Panc1 (cell line): ENCODE results near the gene MAP2.

Experiments used
- CTCF ChIP-seq: fragments of 450-650 bp; IDR thresholded peaks from 2 replicates; pipeline ENCODE4 v1.5.1; 2017; ENCODE audit warnings: mild to moderate bottlenecking
- POLR2AphosphoS5 ChIP-seq: IDR thresholded peaks from 2 replicates; pipeline ENCODE4 v1.6.1; 2012; ENCODE audit warnings: mild to moderate bottlenecking, low read depth, low read length, moderate library complexity
- SIN3A ChIP-seq: IDR thresholded peaks from 2 replicates; pipeline ENCODE4 v1.6.1; 2012; ENCODE audit warnings: low read depth, mild to moderate bottlenecking, low read length, moderate library complexity, borderline replicate concordance; ENCODE audit not compliant: insufficient read depth
- TCF7L2 ChIP-seq: IDR thresholded peaks from 2 replicates; pipeline ENCODE4 v1.6.1; 2011; ENCODE audit warnings: mild to moderate bottlenecking, low read depth, low read length, inconsistent platforms
- TF ChIP-seq, protein P1 (sequence below), 2 experiments: IDR thresholded peaks; 2 replicates each; pipeline ENCODE4 v1.6.1; 2011 to 2012; ENCODE audit warnings: low read depth in 2 of 2, control low read depth in 1 of 2, low read length in 1 of 2, mild to moderate bottlenecking in 1 of 2, moderate library complexity in 1 of 2; ENCODE audit not compliant: insufficient read depth in 1 of 2

DNA sequence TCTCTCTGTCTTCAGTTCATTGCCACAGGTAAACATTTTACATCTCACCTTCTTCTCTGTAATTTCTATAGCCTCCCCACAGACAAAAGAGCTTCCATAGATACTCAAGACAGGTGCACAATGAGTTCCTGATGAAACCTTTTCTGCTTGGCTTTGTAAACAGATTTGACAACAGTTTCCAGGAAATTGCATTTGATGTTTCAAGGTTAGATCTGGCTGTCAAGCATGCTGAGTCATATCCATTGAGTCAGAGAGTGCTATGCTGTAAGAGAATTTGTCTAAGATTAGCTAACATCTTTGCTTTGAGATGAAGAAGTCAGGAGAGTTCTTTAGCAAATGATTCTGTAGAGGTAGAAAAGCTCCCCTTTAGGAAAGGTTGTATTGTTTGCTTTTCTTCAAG is 40.6 kb upstream of the MAP2 start:
- TF ChIP-seq CTCF (no peak), POLR2AphosphoS5 (no peak), SIN3A (no peak), TCF7L2 (no peak)
- TF ChIP-seq, protein P1, sequence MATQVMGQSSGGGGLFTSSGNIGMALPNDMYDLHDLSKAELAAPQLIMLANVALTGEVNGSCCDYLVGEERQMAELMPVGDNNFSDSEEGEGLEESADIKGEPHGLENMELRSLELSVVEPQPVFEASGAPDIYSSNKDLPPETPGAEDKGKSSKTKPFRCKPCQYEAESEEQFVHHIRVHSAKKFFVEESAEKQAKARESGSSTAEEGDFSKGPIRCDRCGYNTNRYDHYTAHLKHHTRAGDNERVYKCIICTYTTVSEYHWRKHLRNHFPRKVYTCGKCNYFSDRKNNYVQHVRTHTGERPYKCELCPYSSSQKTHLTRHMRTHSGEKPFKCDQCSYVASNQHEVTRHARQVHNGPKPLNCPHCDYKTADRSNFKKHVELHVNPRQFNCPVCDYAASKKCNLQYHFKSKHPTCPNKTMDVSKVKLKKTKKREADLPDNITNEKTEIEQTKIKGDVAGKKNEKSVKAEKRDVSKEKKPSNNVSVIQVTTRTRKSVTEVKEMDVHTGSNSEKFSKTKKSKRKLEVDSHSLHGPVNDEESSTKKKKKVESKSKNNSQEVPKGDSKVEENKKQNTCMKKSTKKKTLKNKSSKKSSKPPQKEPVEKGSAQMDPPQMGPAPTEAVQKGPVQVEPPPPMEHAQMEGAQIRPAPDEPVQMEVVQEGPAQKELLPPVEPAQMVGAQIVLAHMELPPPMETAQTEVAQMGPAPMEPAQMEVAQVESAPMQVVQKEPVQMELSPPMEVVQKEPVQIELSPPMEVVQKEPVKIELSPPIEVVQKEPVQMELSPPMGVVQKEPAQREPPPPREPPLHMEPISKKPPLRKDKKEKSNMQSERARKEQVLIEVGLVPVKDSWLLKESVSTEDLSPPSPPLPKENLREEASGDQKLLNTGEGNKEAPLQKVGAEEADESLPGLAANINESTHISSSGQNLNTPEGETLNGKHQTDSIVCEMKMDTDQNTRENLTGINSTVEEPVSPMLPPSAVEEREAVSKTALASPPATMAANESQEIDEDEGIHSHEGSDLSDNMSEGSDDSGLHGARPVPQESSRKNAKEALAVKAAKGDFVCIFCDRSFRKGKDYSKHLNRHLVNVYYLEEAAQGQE (IDR thresholded peaks at IDR 0.05; ENCODE audit: insufficient read depth in 1 of 2, low read depth in 2 of 2, low read length in 1 of 2) = no peak
